ENCODE results near the gene ZNF641.
"Not testable (repeated sequence)": the region's sequence is repeated elsewhere in the genome, so short reads cannot be mapped to it uniquely, and the experiment has no call there.

Gene ZNF641

DNA sequence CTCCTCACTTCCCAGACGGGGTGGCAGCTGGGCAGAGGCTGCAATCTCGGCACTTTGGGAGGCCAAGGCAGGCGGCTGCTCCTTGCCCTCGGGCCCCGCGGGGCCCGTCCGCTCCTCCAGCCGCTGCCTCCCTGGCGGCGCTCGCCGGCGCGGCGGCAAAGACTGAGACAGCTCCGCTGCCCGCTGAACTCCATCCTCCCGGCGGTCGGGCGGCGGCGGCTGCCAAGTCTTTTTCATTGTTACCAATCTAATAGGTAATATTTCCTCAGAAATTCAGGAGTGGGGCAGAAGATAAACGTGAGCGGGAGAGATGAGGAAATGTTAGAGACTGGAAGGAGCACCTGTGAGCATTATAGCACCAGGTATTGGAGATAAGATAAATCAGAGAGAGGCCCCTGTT lies 17.0 kb downstream of the ZNF641 start:
- not testable (repeated sequence) for DNase-seq

DNA sequence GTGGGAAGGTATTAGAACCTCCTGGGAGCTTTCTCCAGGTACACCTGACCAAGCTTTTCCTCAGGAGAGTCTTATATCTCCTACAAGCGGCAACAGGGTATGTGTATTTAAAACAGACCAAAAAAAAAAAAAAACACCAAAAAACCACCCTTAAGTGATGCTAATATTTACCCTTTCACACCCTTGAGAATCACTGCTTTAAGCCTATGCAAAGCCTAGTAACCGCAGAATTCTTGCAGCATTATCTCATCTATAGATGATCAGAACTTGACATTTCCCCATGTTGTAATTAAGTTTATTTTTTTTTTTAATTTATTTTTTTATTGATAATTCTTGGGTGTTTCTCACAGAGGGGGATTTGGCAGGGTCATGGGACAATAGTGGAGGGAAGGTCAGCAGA lies 19.3 kb downstream of the ZNF641 start:
- DNase-seq: no peak

DNA sequence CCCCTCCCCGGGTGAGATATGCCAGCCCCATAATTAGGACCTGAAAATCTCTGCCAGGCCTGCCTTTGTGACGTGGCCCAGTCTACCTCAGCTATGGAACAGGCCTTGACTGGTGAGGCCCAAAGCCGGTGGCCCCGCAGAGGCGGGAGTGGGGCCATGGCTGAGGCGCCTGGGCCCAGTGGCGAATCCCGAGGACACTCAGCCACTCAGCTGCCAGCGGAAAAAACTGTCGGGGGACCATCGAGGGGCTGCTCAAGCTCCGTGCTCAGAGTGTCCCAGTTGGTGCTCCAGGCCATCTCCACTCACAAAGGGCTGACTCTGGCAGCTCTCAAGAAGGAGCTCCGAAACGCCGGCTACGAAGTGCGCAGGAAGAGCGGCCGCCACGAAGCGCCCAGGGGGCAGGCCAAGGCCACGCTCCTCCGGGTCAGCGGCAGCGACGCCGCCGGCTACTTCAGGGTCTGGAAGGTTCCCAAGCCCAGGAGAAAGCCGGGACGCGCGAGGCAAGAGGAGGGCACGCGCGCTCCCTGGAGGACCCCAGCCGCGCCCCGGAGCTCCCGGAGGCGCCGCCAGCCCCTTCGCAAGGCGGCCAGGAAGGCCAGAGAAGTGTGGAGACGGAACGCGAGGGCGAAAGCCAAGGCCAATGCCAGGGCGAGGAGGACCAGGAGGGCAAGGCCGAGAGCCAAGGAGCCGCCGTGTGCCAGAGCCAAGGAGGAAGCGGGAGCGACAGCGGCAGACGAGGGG lies 21.4 kb downstream of the ZNF641 start:
- no peak for DNase-seq

DNA sequence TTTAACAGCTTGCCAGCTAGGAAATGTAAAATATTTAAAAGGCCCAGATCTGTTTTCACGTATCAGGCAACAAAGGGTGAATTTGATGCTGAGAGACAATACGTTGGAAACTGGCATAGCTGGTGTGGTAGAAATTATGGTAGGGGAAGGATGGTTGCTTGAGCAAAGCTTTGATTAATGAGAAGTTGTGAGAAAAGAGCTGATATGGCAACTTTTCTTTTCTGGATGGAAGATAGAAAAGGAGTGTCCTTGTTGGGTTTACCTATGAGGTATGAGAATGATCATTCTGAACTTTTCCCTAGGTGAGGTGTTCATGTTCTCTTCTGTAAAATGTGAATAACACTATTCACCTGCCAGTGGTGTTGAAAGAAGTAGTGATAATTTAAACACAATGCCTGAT lies 34.2 kb downstream of the ZNF641 start:
- no peak for DNase-seq

DNA sequence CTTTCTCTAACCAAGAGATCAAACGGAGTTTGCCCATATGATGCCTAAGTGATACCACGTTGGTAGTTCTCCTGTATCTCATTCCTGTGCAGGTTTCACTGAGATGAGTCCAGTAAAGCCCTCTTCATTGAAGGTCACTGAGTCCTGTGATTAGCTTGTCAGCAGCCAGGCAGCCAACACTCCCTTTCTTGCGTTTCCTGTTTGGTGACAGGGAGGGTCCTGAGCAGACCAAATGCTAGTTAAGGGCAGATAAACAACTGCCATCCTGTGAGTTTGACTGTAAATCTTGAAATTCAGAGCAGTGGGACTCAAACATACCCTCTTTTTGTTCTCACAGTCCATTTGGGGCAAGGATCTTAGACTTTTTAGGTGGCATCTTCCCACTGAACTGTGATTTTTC lies 39.4 kb downstream of the ZNF641 start:
- DNase-seq: no peak

DNA sequence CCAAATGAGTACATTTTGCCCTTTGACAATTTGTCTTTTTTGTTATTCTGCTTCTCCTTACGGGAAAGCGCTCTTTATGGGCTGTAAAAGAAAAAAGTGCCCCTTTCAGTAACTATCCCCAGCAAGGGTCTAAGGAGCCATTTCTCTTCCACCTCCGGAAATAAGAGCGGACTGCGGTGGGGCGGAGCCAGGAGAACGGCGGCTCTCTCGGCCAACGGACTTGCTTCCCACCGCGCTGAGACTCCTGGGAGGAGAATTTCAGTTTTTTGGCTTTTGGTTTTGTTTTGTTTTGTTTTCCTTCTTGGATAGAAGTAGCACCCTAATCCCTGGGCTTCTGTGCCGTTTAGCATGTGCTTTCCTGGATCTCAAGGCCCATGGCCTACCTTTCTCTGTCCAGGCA lies 43.5 kb downstream of the ZNF641 start:
- no peak for DNase-seq

DNA sequence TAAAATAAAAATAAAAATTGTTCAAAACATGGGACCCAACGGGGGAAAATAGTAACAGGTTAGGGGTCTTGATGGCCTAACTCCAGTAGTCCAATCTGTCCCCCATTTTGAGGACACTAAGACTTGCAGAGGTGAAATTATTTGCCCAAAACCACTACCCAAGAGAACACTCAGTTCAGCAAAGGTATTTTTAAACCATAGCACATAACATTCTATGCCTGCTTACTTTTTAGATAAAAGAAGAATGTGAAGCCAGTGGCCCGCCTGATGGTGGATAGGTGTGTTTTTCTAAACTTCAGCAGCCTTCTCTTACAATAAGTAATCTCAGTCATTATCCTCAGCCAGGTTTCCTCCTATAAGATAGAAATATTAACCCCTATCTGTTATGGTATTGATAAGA lies 45.5 kb downstream of the ZNF641 start:
- DNase-seq: no peak

DNA sequence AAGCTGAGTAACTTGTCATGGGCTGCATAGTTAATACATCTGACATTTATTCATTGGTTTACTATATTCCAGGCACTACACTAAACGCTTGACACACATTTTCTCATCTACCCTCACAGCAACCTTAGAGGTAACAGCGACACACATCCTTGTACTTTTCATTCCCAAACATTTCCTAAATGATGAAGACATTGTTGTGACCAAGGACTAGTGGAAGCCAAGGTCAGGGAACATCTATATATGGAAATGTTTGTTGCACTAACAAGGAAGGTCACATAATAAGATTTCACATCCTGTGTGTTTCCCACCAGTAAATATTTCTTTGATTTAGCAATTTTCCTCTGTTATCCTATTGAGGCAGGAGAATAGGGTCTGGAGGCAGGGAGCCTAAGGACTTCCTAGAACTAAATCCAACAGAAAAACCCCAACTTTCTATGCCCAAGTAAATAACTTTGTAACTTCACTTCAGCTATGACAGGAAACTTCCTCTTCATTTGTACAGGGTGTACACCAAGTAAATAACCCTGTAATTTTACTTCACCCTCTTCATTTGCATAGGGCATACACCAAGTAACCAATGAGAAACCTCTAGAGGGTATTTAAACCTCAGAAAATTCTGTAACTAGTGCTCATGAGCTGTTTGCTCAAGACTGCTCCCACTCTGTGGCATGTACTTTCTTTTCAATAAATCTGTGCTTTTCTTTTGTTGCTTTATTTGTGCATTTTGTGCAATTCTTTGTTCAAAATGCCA lies 48.4 kb downstream of the ZNF641 start:
- no peak for DNase-seq

DNA sequence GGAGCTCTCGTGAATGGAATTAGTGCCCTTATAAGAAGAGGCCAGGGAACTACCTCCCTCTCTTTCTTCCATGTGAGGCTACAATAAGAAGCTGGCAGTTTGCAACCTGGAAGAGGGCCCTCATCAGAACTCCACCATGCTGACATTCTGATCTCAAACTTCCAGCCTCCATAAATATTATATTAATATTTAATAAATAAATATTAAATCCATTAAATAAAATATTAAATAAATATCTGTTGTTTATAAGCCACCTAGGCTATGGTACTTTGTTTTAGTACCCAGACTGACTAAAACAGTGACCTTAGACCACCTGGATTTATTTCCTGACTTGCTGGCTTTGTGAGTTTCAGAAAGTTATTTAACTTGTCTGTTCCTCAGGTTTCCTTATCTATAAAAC lies 49.9 kb downstream of the ZNF641 start:
- DNase-seq: no peak

DNA sequence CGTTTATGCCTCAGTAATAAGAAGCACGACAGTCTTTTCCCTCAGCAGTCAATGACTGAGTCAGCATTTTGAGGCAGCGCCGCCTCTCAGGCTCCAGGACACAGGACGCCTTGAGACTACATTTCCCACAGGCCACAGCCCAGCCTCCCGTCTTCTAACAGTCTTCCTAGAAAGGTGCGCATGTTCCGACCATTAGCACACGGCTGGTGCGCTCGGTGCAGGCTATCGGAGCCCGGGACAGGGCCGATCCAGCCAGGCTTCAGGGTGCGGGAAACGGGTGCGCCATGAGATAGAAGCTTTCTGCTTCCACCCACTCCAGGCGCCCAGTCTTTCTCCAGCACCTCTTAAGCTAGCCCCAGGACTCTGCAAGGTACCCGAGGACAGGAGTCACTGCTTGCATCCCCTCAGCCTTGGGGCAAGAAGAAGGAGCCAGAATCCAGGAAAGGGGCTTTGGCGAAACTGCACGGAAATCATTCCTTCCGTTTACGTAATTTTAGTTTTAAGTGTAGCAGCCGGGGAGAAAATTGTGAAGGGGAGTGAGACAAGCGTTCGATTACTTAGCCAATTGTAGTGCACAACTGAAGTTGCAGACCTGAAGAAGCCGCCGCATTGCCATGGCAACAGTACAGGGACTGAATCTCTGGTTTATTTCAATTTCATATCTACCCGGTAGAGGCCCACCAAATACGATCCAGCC lies 54.0 kb downstream of the ZNF641 start:
- DNase-seq: peak; percentile 19

DNA sequence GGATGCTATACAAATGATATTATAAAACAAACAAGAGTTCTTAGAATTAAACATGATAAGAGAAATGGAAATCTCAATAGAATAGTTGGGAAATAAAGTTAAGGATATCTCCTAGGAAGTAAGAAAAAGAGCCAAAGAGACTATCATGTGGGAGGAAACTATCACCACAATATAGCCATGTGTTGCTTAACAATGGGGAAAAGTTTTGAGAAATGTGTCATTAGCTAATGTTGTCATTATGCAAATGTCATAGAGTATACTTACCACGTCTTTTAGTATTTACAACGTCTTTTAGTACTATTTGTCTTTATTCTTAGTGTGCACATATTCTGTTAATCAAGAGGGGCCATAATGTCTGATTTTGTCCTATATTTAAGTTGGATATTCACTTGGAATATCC lies 58.7 kb downstream of the ZNF641 start:
- no peak for DNase-seq

DNA sequence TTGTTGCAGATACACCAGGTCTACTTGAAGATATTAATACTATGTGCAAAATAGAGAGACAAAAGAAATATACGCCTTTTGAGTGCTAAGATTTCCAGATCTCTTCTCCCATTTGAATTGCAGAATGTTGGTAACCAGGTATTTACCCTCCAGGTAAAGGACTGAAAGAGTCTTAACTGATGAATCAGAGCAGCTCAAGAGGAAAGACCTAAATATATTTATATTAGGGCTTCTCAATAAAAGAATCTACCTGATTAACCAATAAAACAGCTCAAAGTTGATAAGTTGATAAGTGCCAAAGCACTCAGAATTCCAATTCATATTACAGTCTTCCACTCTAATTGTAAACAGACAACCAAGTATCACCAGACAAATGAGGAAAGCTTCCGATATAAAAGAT lies 59.2 kb downstream of the ZNF641 start:
- no peak for DNase-seq

DNA sequence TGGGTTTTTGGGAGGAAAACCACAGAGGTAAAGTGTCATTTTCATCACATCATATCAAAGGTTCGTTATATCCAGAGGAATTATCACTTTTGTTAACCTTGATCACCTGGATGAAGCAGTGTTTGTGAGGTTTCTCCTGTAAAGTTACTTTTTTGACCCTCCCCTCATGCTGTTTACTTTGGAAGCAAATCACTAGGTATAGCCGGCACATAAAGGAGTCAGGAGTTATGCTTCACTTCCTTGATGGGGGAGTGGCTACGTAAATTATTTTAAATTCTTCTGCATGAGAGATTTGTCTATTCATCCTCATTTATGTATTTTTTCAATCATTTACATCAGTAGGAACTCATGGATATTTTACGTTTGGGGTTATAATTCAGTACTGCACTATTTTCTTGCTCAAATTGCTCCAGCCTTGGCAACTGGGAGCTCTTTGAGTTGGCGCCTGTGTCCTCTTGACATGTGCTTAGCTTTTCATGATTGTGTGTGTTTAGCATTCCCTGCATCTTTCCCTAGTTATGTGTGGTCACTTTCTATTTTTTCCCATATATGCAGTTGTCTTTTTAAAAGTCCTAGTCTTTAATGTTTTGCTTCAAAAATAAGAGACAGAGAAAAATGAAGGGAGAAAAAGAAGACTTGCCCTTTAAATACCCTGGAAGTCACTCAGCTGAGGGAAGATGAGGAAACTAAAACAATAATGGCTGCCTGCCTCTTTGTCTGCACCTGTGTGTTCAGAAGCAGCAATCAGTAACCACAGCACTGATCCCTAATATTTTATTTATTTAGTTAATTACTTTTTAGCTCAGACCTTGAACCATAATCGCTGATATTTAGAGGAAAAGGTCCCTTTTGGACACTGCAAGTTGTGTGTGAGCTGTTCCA lies 62.1 kb downstream of the ZNF641 start:
- DNase-seq: no peak

All from activated gamma-delta T cell treated with Interleukin-2 at 50 U/mL for 16 hours (primary cell).